ENCODE measurements around the gene IRF2.
A peak's percentile ranks its signal among the peaks of the same experiment; 100 is the strongest.

IRF2 gene

GRCh38 chr4:184481544-184481943 is 7.2 kb upstream of the IRF2 start:
- no peaks in the 10 kb centered on the region for H3K36me3 ChIP-seq (ENCODE audit: control insufficient read depth, insufficient read depth, low read length)
- TF ChIP-seq, protein P1, sequence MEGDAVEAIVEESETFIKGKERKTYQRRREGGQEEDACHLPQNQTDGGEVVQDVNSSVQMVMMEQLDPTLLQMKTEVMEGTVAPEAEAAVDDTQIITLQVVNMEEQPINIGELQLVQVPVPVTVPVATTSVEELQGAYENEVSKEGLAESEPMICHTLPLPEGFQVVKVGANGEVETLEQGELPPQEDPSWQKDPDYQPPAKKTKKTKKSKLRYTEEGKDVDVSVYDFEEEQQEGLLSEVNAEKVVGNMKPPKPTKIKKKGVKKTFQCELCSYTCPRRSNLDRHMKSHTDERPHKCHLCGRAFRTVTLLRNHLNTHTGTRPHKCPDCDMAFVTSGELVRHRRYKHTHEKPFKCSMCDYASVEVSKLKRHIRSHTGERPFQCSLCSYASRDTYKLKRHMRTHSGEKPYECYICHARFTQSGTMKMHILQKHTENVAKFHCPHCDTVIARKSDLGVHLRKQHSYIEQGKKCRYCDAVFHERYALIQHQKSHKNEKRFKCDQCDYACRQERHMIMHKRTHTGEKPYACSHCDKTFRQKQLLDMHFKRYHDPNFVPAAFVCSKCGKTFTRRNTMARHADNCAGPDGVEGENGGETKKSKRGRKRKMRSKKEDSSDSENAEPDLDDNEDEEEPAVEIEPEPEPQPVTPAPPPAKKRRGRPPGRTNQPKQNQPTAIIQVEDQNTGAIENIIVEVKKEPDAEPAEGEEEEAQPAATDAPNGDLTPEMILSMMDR (IDR thresholded peaks at IDR 0.05; ENCODE audit: insufficient read depth, low read length, poor library complexity, severe bottlenecking): no peak
- no peak overlapping the region for H3K4me3 ChIP-seq (replicated peaks; ENCODE audit: low read depth, low read length)
- H3K27me3 ChIP-seq (replicated peaks; ENCODE audit: control insufficient read depth, insufficient read depth, low read length): no peaks in the 10 kb centered on the region
- DNase-seq (ENCODE audit: extremely low read depth, insufficient read length): no peak

DNA sequence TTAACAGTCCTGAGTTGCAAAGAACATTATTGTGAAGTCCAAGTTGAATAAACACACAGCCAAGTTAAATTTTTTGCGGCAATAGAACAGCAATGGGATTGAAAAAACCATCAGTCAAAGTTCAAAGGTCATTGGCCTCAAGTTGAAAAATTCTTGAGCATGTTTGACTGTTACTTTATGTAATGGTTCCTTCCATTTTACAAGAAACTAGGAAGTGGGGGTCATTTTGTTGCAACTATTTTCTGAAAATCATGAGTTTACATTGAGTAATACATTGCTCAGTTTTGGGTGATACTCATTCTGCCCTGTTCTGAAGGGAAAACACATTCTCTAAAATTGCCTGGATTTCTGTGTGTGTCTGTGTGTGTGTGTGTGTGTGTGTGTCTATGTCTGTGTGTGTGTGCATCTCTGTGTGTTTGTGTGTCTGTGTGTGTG is 5.2 kb upstream of the IRF2 start:
- DNase-seq (ENCODE audit: extremely low read depth, insufficient read length): no peak
- H3K27me3 ChIP-seq (replicated peaks; ENCODE audit: control insufficient read depth, insufficient read depth, low read length): no peaks in the 10 kb centered on the region
- H3K4me3 ChIP-seq (replicated peaks; ENCODE audit: low read depth, low read length): no peak overlapping the region
- no peaks in the 10 kb centered on the region for H3K36me3 ChIP-seq (ENCODE audit: control insufficient read depth, insufficient read depth, low read length)
- TF ChIP-seq, protein P1 (IDR thresholded peaks at IDR 0.05; ENCODE audit: insufficient read depth, low read length, poor library complexity, severe bottlenecking): no peak

DNA sequence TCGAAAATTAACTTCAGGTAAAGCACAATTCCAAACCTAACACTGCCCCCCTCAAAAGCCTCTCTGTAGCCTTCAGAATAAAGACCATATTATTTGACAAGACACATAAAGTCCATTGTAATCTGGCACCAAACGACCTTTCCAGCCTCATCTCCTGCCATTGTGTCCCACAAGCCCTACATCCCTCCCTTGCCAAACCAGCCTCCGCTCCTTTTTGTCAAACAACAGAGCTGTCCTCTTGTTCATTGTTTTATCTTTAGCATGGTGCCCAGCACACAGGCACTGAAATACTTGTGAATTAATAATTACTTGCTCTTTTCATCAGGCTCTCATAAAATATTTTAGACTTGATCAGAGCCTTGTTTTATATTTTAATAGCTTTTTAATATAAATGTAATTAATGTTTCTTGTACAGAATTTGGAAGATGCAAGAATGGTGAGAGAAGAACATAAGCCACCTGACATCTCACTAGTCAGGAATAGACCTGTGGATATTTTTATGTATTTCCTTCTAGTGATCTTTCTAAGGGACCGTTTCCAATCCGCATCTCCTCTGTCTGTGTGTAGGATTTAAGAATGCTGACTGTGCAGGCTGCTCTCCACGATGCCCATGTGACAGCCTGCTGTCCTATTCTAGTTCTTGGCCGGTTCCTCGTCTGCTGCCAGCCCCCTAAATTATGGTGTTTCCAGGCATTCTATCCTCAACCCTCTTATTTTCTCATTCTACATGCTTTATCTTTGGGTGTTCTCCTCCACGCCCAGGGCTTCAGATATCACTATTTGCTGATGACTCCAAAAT is 3.0 kb upstream of the IRF2 start:
- Histone ChIP-seq H3K27me3 (replicated peaks; ENCODE audit: control insufficient read depth, insufficient read depth, low read length) (no peaks in the 10 kb centered on the region), H3K4me3 (replicated peaks; ENCODE audit: low read depth, low read length) (peak overlapping the region; percentile 84), H3K36me3 (ENCODE audit: control insufficient read depth, insufficient read depth, low read length) (no peaks in the 10 kb centered on the region)
- TF ChIP-seq, protein P1 (IDR thresholded peaks at IDR 0.05; ENCODE audit: insufficient read depth, low read length, poor library complexity, severe bottlenecking): no peak
- no peak for DNase-seq (ENCODE audit: extremely low read depth, insufficient read length)

DNA sequence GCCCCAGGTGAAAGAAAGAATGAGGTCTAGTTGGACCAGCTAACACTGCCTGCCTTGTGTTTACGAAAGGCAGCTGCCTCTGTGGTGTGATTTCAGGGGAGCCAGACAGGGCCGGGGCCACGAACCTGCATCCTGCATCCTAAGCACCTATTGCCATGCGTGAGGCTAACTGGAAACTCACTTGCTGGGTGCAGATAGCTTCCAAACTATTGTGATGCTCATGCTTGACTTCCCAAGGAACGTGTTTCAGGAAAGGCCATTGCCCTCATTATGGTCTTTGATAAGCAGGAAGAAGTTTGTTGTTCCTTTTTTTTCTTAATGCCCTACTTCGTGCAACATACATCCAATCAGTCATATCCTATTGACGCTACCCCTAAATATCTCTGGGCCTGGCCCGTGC is 2.3 kb upstream of the IRF2 start:
- TF ChIP-seq, protein P1 (IDR thresholded peaks at IDR 0.05; ENCODE audit: insufficient read depth, low read length, poor library complexity, severe bottlenecking): no peak
- Histone ChIP-seq H3K4me3 (replicated peaks; ENCODE audit: low read depth, low read length) (peak overlapping the region; percentile 84), H3K27me3 (replicated peaks; ENCODE audit: control insufficient read depth, insufficient read depth, low read length) (no peaks in the 10 kb centered on the region), H3K36me3 (ENCODE audit: control insufficient read depth, insufficient read depth, low read length) (no peaks in the 10 kb centered on the region)
- no peak for DNase-seq (ENCODE audit: extremely low read depth, insufficient read length)

DNA sequence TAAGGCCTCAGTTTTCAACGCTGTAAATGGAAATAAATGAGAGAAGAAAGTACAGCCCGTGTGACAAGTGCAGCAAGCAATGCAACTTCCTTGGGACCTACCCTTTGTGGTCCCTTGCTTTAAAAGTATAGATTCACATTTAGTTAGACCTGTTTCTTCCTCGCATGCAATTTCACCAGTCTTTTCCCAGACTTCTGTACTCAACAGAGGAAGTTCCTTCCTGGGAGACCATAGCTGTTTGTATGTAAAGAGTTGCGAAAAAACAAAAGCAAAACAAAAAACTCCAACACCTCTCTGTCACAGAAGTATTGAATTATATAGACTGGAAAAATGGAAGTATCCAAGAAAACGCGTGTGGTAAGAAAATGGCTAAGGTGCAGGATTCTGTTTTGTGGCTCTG is 1.1 kb upstream of the IRF2 start:
- no peak for DNase-seq (ENCODE audit: extremely low read depth, insufficient read length)
- Histone ChIP-seq H3K36me3 (ENCODE audit: control insufficient read depth, insufficient read depth, low read length) (no peaks in the 10 kb centered on the region), H3K27me3 (replicated peaks; ENCODE audit: control insufficient read depth, insufficient read depth, low read length) (no peaks in the 10 kb centered on the region), H3K4me3 (replicated peaks; ENCODE audit: low read depth, low read length) (peak overlapping the region; percentile 84)
- TF ChIP-seq, protein P1 (IDR thresholded peaks at IDR 0.05; ENCODE audit: insufficient read depth, low read length, poor library complexity, severe bottlenecking): no peak

All from GM06990 (cell line).